ENCODE results near the gene FICD.

GRCh38 chr12:108517288-108518100, 2.4 kb downstream of the FICD start:
- no peak for TF ChIP-seq CTCF (IDR thresholded peaks at IDR 0.05)
- TF ChIP-seq EZH2 (IDR thresholded peaks at IDR 0.05): no peak
